T-helper 22 cell (primary cell): Measurements from ENCODE around the gene POLR2M.

Experiments
- DNase-seq: peaks from one replicate; pipeline ENCODE4 v3.0.0-alpha.2; 2020; ENCODE audit warnings: low read depth

The POLR2M gene

DNA sequence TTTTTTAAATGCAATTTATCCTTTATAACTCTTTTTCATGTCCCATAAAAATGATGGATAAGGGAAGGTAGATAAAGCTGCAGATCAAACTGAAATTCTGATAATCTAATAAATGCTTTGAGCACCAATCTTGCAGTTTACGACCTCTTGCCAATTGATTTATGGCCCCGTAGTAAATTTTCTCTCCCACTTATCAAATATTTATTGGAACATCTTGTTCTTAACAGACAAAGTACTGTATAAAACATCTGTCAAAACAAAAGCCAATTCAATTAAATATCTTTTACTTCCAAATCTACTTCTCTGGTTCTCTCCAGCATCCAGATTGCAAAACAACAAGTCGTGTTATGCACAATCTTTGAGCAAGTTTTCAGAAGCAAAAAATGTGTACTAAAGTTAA is 34.6 kb downstream of the POLR2M start:
- no peak for DNase-seq

DNA sequence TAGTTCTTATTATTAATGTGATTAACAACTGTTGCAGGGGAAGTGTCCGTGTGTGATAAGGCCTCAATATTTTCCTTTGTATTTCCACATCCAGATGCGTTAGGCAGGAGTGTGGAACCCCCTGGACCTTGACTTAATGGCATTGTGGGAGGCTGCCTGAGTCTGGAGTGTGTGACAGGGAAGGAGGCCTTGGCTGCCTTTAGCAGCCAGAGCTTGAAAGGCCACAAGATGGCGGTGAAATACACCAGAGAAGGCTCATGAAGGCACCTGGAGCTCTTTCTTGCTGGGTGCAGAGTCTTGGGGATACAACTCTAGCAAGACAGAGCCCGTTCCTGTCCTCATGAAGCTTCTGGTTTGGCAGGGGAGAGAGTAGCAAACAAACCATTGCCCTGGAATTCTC is 36.9 kb downstream of the POLR2M start:
- no peak for DNase-seq

DNA sequence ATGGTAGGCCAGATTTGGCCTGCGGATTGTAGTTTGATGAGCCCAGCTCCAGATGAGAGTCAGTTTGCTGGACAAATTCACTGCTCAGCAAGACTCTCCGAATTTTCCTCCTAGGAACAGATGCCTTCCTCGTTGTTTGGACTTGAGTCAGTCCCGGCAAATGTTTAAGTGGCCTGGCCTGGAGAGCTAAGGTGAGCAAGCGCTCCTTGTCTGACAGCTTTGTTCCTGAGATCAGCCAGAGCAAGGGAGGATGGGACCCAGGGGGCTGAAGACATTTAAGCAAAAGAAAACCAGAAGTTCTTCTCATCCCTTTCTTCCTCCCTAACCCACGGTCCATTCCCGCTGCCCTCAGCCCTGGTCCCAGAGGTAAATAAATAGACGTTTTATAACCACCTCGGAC is 40.3 kb downstream of the POLR2M start:
- no peak for DNase-seq

DNA sequence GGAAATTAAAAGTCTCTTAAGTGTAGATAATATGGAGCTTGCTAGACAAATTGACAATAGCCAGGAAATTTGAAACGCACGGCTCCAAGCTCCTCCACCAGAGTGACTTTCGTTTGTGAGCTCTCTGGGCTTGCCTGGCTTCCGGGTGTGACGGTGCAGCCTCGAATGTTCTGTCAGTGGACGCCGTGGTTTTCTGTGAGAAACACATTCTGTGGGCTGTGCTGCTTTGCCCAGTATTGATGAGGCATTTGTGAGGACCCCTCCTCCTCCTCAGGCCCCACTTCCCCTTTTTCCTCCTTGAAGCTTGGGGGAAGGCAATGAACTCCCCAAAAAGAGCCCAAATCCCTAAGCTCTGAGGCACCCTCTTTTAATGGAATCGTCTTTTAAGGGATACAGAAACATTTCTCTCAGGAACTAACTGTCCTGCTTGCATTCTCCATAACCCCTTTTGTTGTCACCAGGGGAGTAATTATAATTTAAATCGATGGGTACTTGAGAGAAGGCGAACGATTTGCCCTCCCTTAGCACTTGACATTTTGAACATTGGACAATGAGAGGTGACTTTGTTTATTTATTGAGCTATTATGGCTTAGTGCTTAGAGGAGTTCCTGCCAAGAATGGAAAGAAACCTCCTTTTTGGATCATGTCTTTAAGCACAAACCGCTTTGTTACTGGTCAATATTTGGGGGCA is 40.8 kb downstream of the POLR2M start:
- DNase-seq = no peak

DNA sequence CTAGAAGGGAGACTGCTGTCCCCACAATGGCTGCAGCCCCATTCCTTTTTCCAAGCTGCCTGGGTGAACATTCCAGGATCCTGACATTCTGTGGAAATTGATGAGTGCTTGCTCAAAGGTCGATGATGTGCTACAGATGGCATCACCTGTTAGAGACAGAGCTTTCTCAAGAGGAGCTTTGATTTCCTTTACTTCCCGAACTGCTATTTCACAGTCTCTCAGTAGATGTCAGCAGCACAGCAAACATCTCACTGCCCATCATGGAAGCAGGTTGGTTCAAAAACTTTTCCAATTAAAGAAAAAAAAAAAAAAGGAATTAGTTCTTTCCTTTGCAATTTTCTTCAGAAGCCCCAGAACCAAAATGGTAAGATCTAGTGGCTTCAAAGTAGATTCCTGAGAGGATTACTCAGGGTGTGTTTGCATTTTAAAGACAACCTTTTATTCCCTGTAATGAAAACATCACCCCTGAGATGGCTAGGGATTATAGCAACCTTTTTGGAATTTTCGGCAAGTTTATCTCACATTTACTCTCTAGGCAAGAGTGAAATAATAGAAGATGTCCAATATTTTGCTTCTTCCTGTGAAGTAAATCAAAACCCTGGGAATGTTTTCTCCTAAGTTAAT is 44.8 kb downstream of the POLR2M start:
- no peak for DNase-seq

DNA sequence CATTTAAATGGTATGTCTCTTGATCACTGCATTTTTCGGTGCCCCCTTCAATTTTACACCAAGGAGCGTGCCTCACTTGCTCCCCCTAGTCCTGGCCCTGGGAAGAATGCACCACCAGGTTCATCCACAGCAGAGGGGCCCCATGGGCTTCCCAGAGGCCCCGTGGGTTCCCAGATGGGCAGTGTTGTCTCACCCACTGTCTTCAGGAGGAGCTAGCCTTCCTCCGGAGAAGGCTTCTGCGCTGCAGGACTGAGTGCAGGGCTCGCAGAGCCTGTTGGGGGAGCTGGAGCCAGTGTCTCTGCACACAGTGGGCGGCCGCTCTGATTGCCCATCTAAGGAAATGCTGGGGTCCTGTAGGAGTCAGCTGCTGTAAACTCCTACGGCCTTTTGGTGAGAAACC is 45.9 kb downstream of the POLR2M start:
- DNase-seq = no peak

DNA sequence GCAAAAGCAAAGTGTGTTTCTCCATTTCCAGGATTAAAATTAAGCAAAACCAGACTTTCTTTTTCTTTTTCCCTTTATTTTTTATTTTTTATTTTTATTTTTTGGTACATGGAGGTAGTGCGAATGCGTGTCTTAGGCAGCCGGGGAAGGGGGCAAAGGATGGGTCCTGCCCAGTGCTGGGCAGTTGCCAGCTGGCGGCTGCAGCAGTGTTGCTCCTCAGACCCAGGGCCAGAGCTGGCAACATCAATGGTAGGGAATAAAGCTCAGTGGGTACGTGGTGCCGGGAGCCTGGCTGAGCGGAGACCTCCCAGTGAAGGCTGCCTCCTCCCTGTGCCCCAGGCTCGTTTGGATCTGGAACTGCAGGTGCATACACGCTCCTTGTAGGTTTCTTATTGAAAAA is 46.3 kb downstream of the POLR2M start:
- DNase-seq = no peak

DNA sequence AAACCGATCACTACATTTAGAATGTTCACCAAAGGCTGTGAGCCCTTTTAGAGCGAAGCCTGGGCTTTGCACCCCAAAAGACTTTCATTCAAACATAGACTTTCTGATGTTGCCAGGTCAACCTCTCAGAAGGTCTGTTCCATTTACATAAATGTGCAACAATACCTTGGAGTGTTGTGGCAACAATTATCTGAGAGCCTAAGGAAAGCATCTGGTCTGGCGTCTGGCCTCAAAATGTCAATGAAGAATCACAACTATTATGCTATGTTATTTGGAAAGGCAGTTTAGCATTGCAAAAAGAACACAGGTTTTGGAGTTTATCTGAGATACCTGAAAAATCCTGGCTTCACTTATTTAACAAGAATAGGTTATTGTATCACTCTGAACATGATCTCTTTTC is 50.0 kb downstream of the POLR2M start:
- no peak for DNase-seq

DNA sequence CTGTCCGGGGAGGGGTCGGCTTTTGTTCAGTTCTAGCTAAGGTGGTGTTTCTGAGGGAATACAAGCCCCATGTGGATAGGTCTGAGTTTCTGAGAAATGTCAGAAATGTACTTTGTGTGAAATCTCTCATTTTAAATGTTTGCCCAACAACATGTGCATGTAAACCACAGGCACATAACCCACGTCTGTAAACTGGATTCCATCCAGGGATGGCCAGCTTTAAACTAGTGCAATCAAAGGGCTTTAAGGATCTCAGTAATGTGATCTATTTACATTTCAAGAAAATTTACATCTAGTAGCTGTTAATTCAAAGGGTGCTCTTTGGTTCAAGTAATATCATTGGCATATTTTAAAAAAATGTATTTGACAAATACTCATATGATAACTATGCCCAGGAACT is 52.0 kb downstream of the POLR2M start:
- DNase-seq = no peak

DNA sequence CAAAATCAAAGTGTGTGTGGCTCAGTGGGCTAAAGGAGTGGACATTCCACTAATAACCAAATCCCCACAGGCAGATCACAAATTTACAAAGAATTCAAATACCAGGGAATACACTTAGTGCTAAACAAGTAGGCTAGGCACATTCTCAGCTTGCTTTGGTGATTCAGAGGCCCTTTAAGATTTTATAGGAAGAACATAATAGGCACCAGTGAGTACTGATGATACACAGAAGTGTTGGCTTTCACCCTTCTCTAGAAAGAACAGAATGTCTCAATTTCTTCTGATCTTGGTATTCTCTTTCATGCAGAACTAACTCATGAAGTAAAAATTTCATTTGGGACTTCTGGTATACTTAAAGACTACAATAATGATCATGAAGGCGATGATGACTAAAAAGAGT is 55.0 kb downstream of the POLR2M start:
- no peak for DNase-seq

DNA sequence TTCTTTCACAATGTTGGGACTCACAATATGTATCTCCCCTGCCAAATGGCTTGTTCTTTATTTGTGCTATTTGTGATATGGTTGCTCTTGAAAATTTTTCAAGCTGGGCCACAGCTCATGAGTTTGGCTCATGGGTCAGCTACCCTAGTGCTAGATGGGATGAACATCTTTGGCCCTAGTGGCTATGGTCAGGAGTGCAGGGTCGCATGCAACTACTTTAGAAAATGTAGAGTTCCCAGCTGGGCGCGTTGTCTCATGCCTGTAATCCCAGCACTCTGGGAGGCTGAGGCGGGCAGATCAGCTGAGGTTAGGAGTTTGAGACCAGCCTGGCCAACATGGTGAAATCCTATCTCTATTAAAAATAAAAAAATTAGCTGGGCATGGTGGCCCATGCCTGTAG is 55.8 kb downstream of the POLR2M start:
- no peak for DNase-seq

DNA sequence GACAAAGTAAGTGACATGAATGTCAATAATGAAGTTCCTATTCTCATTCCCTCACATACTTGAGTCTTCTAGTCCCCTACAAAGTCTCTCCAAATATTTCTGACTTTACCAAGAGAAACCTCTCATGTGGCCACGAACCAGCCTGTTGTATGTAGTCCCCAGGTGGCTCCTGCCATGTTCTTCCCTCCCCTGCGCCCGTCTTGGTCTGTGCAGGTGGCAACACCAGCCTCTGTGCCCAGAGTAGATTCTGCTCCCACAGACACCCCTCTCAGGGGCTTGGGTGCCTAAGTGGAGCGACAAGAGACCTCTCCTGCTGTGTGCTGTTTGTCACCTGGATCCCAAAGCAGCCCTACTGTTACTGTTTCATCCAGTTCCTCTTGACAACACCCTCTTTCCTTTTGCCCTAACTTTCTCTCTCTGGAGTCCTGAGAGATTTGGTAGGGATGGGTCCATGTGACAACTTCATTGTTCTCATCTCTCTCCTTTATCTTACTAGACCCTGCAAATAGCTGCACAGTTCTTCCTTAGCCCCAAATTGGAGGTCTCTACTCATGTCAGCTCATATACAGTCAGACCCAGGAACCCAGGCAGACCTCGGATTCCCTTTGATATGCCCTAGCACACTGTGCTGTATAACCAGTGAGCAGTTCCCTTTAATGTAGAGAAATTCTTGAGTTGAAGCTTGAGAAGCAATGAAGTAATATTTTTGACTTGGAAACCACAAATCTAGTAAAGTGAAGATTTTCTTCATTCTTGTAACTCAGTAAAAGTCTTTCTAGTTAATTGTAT is 56.9 kb downstream of the POLR2M start:
- DNase-seq = no peak
